Esophagus squamous epithelium (tissue), 5 donors: ENCODE data around the gene AQP12B. TPM values are rescaled to one million over a fixed set of nuclear protein-coding genes. Genes with fewer than 3 reads are reported as not detected.

Source experiments
- DNase-seq: peaks from one replicate; lab custom pipeline; 2025; lab: John Stamatoyannopoulos, UW
- H3K27ac ChIP-seq, 4 donors: fragments of 200-600 bp; sonication (generic); one replicate each; pipeline ENCODE4 v1.5.1; 2016 to 2019; ENCODE audit warnings: mild to moderate bottlenecking in 1 of 4
- H3K27me3 ChIP-seq, 4 donors: fragments of 200-600 bp; sonication (generic); 1 replicate in 3 of 4; 2 replicates in 1 of 4; pipeline versions ENCODE4 v1.5.1 to v1.6.0; 2017 to 2021; ENCODE audit warnings: antibody characterized with exemption in 1 of 4
- H3K36me3 ChIP-seq, 3 donors: fragments of 200-600 bp; sonication (generic); one replicate each; pipeline ENCODE4 v1.5.1; 2016 to 2019
- H3K4me1 ChIP-seq, 3 donors: fragments of 200-600 bp; sonication (generic); one replicate each; pipeline ENCODE4 v1.5.1; 2017 to 2019
- H3K4me3 ChIP-seq, 4 donors: fragments of 200-600 bp; sonication (generic); 1 replicate in 3 of 4; 2 replicates in 1 of 4; pipeline ENCODE4 v1.5.1; 2016 to 2019; ENCODE audit warnings: mild to moderate bottlenecking in 2 of 4, moderate library complexity in 1 of 4
- H3K9me3 ChIP-seq, 3 donors: fragments of 200-600 bp; sonication (generic); one replicate each; pipeline ENCODE4 v1.5.1; 2016 to 2019
- POLR2A ChIP-seq, 4 donors: fragments of 450-650 bp; IDR thresholded peaks; one replicate each; pipeline ENCODE4 v1.6.1; 2017; ENCODE audit warnings: antibody characterized with exemption in 4 of 4, mild to moderate bottlenecking in 4 of 4, moderate library complexity in 3 of 4
- WGBS, 2 donors: methylation state at CpG; one replicate each; pipeline ENCODE4 v1.1.5; 2018; 5-methylcytosine and 5-hydroxymethylcytosine counted together
- intact Hi-C: fragments of 100-400 bp; cut with DNase I; formaldehyde crosslinking; loops from one replicate; pipeline ENCODE4 v1.15.0; 2022
- total RNA-seq, 4 donors: library from RNA; depleted of rRNA; stranded (reverse); fragments of >200 nt; gene quantifications; one replicate each; pipeline ENCODE4 v1.1.0, GENCODE V29; 2016
- TF ChIP-seq, protein P1 (sequence below), 6 experiments: fragments of 450-650 bp in 4 of 6; fragments of 200-600 bp in 2 of 6; sonication (generic) in 2 of 6; IDR thresholded peaks; one replicate each; pipeline ENCODE4 v1.5.1; 2016 to 2019; ENCODE audit warnings: antibody characterized with exemption in 6 of 6, mild to moderate bottlenecking in 4 of 6, moderate library complexity in 4 of 6
- donor health status: DM: yes; HTN: yes; CAD: no.

AQP12B gene
- total RNA-seq, 4 donors from 2014 or later: not detected

DNA sequence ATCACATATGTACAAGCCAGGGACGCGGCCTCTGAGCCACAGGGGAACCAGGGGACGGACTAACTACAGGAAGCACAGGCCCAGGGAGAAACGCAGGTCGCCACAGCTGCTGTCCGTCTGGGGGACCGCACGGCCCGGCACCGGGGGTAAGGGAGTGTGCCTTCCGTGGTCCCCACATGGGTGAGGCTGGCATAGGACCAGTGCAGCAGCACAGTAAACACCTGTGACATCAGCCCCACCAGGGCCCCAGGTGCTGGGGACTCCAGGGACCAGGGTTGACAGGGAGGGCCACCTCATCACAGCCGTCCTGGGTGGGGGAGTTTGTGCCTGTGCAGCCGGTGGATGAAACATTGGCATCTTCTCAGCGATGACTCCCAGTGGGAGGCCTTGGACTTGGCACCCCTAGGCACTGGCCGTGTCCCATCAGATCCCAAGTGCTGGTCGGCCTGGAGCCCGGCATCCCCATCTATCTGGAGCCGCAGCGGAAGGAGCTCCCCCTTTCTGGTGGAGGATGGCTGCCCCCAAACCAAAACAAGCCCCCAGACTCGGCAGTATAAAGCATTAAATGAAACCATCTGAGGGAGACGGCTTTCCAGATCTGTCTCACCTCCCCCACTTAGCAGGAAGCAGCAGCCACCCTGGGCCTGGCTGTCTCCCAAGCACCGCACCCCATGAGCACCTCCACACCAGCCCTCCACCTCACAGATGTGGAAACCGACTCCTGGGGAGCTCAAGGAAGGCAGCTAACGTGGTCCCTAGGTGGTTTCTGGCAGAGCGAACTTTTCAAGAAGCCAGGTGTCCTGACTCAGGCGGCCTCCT is 31.5 kb upstream of the AQP12B start:
- TF ChIP-seq POLR2A (IDR thresholded peaks at IDR 0.05): no peak
- TF ChIP-seq, protein P1, sequence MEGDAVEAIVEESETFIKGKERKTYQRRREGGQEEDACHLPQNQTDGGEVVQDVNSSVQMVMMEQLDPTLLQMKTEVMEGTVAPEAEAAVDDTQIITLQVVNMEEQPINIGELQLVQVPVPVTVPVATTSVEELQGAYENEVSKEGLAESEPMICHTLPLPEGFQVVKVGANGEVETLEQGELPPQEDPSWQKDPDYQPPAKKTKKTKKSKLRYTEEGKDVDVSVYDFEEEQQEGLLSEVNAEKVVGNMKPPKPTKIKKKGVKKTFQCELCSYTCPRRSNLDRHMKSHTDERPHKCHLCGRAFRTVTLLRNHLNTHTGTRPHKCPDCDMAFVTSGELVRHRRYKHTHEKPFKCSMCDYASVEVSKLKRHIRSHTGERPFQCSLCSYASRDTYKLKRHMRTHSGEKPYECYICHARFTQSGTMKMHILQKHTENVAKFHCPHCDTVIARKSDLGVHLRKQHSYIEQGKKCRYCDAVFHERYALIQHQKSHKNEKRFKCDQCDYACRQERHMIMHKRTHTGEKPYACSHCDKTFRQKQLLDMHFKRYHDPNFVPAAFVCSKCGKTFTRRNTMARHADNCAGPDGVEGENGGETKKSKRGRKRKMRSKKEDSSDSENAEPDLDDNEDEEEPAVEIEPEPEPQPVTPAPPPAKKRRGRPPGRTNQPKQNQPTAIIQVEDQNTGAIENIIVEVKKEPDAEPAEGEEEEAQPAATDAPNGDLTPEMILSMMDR (IDR thresholded peaks at IDR 0.05): no peak
- H3K9me3 ChIP-seq: no peaks in the 10 kb centered on the region
- 68 to 77% methylated on average over 6 to 14 of the region's 26 CpGs for WGBS, 2 donors

DNA sequence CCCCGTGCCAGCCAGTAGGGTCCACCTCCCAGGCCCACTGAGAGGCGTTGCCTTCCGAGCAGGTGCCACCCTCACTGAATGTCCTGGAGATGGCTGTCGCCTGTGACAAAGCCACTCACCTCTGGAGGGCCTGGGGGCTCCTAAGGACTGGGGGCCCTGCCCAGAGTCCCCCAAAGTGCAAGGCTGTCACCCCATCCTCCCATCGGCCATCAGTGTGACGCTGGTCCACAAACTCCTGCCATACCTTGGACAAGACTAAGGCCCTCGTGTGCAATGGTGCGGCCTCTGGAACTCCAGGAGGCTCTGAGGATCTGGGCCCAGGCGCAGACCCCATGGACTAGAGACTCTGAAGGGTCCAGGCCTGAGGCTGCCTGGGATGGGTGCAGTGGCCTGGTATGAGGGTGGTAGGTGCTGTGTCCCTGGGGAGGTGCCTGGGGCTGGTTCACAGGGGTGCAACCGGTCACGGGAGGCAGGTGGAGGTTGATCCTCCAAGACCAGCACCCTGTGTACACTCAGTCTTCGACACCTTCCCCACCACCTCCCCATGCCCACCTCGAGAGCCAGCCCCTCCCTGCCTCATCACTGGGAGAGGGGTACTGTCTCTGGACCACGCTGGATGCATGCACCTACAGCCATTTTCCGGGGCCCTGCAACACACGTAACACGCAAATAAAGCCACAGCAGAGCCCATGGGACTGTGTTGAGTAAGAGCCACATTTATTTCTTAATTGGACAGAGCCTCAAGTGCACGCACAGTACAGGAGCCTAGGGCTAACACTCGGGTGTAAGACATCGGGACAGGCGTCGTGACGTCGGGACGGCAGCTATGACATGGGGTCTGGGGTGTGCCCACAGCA is 30.6 kb upstream of the AQP12B start:
- H3K4me3 ChIP-seq: no peak overlapping the region
- H3K9me3 ChIP-seq: no peaks in the 10 kb centered on the region
- no peak for DNase-seq
- no peak overlapping the region for H3K27ac ChIP-seq
- peaks cover 0 to 54% (median 0%) of the 10 kb centered on the region in 4 donors for H3K27me3 ChIP-seq
- intact Hi-C loops: no loop called here
- TF ChIP-seq, protein P1 (IDR thresholded peaks at IDR 0.05): no peak
- TF ChIP-seq POLR2A (IDR thresholded peaks at IDR 0.05): no peak
- WGBS, 2 donors: 75 to 84% methylated on average over 14 to 16 of the region's 25 CpGs
- no peaks in the 10 kb centered on the region for H3K4me1 ChIP-seq
- H3K36me3 ChIP-seq: no peaks in the 10 kb centered on the region

More for the DNA sequence above, 31.5 kb upstream of the AQP12B start:
- intact Hi-C loops: no loop called here
- H3K36me3 ChIP-seq: no peaks in the 10 kb centered on the region
- no peak for DNase-seq
- H3K27me3 ChIP-seq: peaks cover 0 to 51% (median 0%) of the 10 kb centered on the region in 4 donors
- H3K4me1 ChIP-seq: no peaks in the 10 kb centered on the region
- no peak overlapping the region for H3K27ac ChIP-seq
- H3K4me3 ChIP-seq: no peak overlapping the region

DNA sequence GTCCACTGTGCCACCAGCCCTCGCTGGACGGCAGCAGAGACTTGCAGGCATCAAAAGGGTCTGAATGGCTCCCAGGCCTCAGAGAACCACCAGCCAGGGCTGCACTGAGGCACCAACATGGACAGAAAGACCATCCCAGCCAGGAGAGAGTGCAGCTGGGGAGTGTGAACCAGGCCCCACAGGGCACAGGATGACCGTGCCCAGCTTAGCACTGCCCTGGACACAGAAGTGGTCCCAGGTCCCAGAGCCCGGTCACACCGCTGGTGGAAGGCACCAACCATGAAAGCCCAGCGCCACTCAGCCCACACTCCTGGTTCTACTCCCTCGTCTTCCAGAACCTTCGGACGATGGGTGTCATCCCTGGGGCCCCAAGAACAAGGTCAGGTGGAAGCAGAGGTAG is 29.4 kb upstream of the AQP12B start:
- Histone ChIP-seq H3K36me3 (no peaks in the 10 kb centered on the region), H3K27me3 (peaks cover 0 to 54% (median 0%) of the 10 kb centered on the region in 4 donors), H3K4me1 (no peaks in the 10 kb centered on the region), H3K4me3 (no peak overlapping the region), H3K9me3 (no peaks in the 10 kb centered on the region), H3K27ac (no peak overlapping the region)
- DNase-seq: no peak
- intact Hi-C loops: no loop called here
- 93 to 100% methylated on average over 1 to 6 of the region's 9 CpGs for WGBS, 2 donors
- TF ChIP-seq POLR2A (IDR thresholded peaks at IDR 0.05): no peak
- TF ChIP-seq, protein P1 (IDR thresholded peaks at IDR 0.05): no peak

DNA sequence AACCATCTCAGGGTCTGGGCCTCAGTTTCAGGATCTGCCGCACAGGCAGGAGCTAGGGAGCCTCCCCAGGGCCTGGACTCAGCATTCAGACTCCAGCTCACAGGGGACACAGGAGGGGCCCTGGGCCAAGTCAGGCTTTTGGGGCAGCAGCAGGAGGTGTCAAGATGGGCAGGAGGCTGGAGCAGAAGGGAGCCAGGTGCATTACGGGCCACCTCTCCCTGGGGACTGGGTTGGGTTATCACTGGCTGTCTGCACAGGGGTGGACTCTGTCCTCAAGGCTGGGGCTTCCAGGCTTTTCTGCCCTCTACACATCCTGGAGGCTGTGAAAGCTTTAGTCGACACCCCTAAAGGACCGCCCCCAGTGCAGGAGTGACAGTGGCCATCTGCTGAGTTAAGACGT is 29.0 kb upstream of the AQP12B start:
- H3K36me3 ChIP-seq: no peaks in the 10 kb centered on the region
- intact Hi-C loops: no loop called here
- no peak for TF ChIP-seq POLR2A (IDR thresholded peaks at IDR 0.05)
- TF ChIP-seq, protein P1 (IDR thresholded peaks at IDR 0.05): no peak
- DNase-seq: no peak
- no peaks in the 10 kb centered on the region for H3K9me3 ChIP-seq
- H3K4me1 ChIP-seq: no peaks in the 10 kb centered on the region
- H3K4me3 ChIP-seq: no peak overlapping the region
- WGBS, 2 donors: 67 to 96% methylated on average over 1 to 4 of the region's 5 CpGs
- H3K27me3 ChIP-seq: peaks cover 0 to 55% (median 0%) of the 10 kb centered on the region in 4 donors
- no peak overlapping the region for H3K27ac ChIP-seq

DNA sequence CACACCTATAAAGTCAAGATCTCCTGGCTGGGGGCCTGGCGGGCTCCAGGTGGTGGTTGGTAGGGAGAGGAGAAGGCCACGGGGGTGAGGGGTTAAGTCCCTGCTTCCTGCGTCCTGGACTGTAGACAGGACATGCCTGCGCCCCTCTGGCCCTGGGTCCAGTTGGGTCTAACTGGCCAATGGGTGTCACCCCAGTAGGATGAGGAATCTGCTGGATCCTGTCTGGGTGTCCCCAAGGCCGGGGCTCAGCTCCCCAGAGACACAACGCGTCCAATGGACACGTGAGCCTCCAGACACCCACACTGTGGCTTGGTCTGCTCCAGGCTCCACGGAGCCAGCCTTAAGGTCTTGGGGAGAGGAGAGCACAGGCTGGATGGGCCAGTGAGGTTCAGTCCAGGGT is 28.6 kb upstream of the AQP12B start:
- H3K27ac ChIP-seq: no peak overlapping the region
- no peaks in the 10 kb centered on the region for H3K9me3 ChIP-seq
- WGBS, 2 donors: 76 to 85% methylated on average over 3 to 5 of the region's 9 CpGs
- peaks cover 0 to 50% (median 0%) of the 10 kb centered on the region in 4 donors for H3K27me3 ChIP-seq
- TF ChIP-seq, protein P1 (IDR thresholded peaks at IDR 0.05): no peak
- no peak for TF ChIP-seq POLR2A (IDR thresholded peaks at IDR 0.05)
- no peak for DNase-seq
- no peaks in the 10 kb centered on the region for H3K36me3 ChIP-seq
- no peak overlapping the region for H3K4me3 ChIP-seq
- no peaks in the 10 kb centered on the region for H3K4me1 ChIP-seq
- intact Hi-C loops: no loop called here
